ENCODE results near the gene SLC43A1. TPM values are rescaled to one million over a fixed set of nuclear protein-coding genes. Genes with fewer than 3 reads are reported as not detected.

Gene SLC43A1
- polyA plus RNA-seq, 1 of the 3 experiments (the other 2 are of a cell fraction), result 4.4 TPM

DNA sequence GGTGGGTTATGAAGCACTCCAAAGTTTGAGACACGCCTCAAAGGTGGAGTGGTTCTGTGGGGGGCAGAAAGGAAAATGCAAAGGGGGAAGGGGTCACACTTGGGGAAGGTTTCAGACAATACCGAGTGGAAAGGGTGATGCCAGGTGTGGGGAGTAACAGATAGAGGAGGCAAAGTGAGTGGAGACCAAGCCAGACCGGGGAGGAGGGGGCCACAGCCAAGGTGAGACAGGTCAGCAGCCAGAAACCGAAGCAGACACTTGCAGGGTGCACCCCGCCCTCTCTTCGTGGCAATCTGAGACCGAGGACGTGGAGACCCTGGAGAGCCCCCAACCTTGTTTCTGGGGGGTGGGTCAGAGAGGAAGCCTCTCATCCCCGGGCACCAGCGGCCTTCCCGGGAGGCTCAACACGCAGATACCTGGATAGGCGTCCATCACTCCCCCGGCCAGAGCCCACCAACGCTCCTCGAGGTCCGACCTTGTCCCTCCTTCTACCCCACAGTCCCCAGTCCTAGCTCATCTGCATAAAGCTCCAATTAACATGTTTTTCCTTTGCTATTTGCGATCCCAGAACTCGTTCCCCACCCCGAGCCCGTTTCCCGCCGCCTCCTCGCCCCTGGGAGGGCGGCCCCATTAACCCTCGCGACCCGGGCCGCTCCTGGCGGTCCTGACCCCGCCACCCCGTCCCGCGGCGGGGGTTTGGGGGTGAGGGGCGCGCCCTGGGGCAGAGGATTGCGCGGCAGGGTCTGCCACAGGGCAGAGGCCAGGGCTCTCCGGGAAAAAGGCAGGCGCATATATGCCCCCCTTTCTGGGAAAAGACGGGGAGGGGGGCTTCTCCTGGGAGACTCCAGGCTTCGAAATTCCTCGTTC lies 33.4 kb downstream of the SLC43A1 start:
- WGBS (ENCODE audit: low lambda C conversion rate), result 31% methylated on average over 34 of the region's 44 CpGs
- H3K27ac ChIP-seq (ENCODE audit: low read depth in 2 of 2, low read length in 1 of 2), result no peak overlapping the region
- DNase-seq, result no peak
- no peaks in the 10 kb centered on the region for H4K20me1 ChIP-seq (ENCODE audit: insufficient read depth)
- H3K9me3 ChIP-seq, result no peaks in the 10 kb centered on the region
- H3F3A ChIP-seq (replicated peaks; ENCODE audit: insufficient read depth), result no peaks in the 10 kb centered on the region
- H3K4me1 ChIP-seq (ENCODE audit: control insufficient read depth in 1 of 2, insufficient read depth in 2 of 2, low read depth in 1 of 2, low read length in 1 of 2), result peaks cover 4 to 8% of the 10 kb centered on the region in 2 experiments; a peak in 2 of 4 replicates
- TF ChIP-seq CHD2 (IDR thresholded peaks at IDR 0.05; ENCODE audit: low read length, partially characterized antibody) (no peak), RCOR1 (IDR thresholded peaks at IDR 0.05; ENCODE audit: low read length) (no peak), POLR2AphosphoS5 (IDR thresholded peaks at IDR 0.05; ENCODE audit: low read depth, low read length) (no peak), TCF12 (IDR thresholded peaks at IDR 0.05) (no peak), FOXM1 (IDR thresholded peaks at IDR 0.05; ENCODE audit: low read depth) (no peak), NFIC (IDR thresholded peaks at IDR 0.05; ENCODE audit: borderline replicate concordance) (no peak), ELF1 (IDR thresholded peaks at IDR 0.05) (no peak), GABPA (IDR thresholded peaks at IDR 0.05; ENCODE audit: low read depth) (no peak), FOXJ3 (CRISPR knock-in tag; IDR thresholded peaks at IDR 0.05) (no peak), NRF1 (IDR thresholded peaks at IDR 0.05; ENCODE audit: low read depth, low read length) (no peak), TAF1 (IDR thresholded peaks at IDR 0.05; ENCODE audit: borderline replicate concordance, low read depth, low read length) (no peak)
- TF ChIP-seq, protein P1, sequence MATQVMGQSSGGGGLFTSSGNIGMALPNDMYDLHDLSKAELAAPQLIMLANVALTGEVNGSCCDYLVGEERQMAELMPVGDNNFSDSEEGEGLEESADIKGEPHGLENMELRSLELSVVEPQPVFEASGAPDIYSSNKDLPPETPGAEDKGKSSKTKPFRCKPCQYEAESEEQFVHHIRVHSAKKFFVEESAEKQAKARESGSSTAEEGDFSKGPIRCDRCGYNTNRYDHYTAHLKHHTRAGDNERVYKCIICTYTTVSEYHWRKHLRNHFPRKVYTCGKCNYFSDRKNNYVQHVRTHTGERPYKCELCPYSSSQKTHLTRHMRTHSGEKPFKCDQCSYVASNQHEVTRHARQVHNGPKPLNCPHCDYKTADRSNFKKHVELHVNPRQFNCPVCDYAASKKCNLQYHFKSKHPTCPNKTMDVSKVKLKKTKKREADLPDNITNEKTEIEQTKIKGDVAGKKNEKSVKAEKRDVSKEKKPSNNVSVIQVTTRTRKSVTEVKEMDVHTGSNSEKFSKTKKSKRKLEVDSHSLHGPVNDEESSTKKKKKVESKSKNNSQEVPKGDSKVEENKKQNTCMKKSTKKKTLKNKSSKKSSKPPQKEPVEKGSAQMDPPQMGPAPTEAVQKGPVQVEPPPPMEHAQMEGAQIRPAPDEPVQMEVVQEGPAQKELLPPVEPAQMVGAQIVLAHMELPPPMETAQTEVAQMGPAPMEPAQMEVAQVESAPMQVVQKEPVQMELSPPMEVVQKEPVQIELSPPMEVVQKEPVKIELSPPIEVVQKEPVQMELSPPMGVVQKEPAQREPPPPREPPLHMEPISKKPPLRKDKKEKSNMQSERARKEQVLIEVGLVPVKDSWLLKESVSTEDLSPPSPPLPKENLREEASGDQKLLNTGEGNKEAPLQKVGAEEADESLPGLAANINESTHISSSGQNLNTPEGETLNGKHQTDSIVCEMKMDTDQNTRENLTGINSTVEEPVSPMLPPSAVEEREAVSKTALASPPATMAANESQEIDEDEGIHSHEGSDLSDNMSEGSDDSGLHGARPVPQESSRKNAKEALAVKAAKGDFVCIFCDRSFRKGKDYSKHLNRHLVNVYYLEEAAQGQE (IDR thresholded peaks at IDR 0.05; ENCODE audit: low read depth, low read length), result no peak
- TF ChIP-seq, protein P2, sequence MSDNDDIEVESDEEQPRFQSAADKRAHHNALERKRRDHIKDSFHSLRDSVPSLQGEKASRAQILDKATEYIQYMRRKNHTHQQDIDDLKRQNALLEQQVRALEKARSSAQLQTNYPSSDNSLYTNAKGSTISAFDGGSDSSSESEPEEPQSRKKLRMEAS (IDR thresholded peaks at IDR 0.05; ENCODE audit: low read depth), result no peak
- TF ChIP-seq, protein P3, sequence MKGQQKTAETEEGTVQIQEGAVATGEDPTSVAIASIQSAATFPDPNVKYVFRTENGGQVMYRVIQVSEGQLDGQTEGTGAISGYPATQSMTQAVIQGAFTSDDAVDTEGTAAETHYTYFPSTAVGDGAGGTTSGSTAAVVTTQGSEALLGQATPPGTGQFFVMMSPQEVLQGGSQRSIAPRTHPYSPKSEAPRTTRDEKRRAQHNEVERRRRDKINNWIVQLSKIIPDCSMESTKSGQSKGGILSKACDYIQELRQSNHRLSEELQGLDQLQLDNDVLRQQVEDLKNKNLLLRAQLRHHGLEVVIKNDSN (IDR thresholded peaks at IDR 0.05; ENCODE audit: borderline replicate concordance, low read depth), result no peak
- TF ChIP-seq, protein P4, sequence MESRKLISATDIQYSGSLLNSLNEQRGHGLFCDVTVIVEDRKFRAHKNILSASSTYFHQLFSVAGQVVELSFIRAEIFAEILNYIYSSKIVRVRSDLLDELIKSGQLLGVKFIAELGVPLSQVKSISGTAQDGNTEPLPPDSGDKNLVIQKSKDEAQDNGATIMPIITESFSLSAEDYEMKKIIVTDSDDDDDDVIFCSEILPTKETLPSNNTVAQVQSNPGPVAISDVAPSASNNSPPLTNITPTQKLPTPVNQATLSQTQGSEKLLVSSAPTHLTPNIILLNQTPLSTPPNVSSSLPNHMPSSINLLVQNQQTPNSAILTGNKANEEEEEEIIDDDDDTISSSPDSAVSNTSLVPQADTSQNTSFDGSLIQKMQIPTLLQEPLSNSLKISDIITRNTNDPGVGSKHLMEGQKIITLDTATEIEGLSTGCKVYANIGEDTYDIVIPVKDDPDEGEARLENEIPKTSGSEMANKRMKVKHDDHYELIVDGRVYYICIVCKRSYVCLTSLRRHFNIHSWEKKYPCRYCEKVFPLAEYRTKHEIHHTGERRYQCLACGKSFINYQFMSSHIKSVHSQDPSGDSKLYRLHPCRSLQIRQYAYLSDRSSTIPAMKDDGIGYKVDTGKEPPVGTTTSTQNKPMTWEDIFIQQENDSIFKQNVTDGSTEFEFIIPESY (IDR thresholded peaks at IDR 0.05; ENCODE audit: borderline replicate concordance, low read depth), result no peak
- peaks cover 28% of the 10 kb centered on the region for H3K27me3 ChIP-seq (ENCODE audit: insufficient read depth)
- H3K36me3 ChIP-seq (replicated peaks in 1 of 2; ENCODE audit: control insufficient read depth in 1 of 2, insufficient read depth in 2 of 2, low read length in 1 of 2), result no peaks in the 10 kb centered on the region
- no peak overlapping the region for H2AFZ ChIP-seq (ENCODE audit: low read depth)
- H3K9me2 ChIP-seq, result no peaks in the 10 kb centered on the region
- peak overlapping the region in 1 of 2 experiments; percentile 49; a peak in 3 of 4 replicates for H3K4me3 ChIP-seq (ENCODE audit: low read depth in 2 of 2, low read length in 1 of 2)
- H3K79me2 ChIP-seq (ENCODE audit: insufficient read depth), result no peaks in the 10 kb centered on the region
- peak overlapping the region; percentile 95 for H3K4me2 ChIP-seq
- ChIA-PET POLR2A (no interaction called here), CTCF (interaction anchor here (0.6 to 27.2 kb wide), 23 partner anchors 10 to 162 kb away, joined by 3 to 517 read pairs (median 4); partner anchors contain the start of genes RTN4RL2, SLC43A1, SLC43A3 and TIMM10)
- no peak overlapping the region for H3K9ac ChIP-seq

All from SK-N-SH (cell line).